GM23338 (cell line): ENCODE results near the gene TACC3. TPM values are rescaled to one million over a fixed set of nuclear protein-coding genes. Genes with fewer than 3 reads are reported as not detected.

Experiments used
- ATAC-seq: fragments of 200-7000 bp; cut with Tn5 transposase; 3 replicates; pipeline ENCODE4 v1.9.1; 2020
- DNase-seq: peaks from one replicate; pipeline ENCODE4 v3.0.0-alpha.2; 2015; ENCODE audit warnings: low spot score
- H2AFZ ChIP-seq: fragments of 200-600 bp; sonication (generic); 2 replicates; pipeline ENCODE4 v1.8.0; 2016; ENCODE audit warnings: antibody characterized with exemption, mild to moderate bottlenecking, moderate library complexity
- H3F3A ChIP-seq: fragments of 200-600 bp; sonication (generic); replicated peaks from 2 replicates; pipeline ENCODE4 v1.8.0; 2017; ENCODE audit warnings: antibody characterized with exemption, mixed run types, low read depth
- H3K27ac ChIP-seq: fragments of 200-600 bp; sonication (generic); 2 replicates; pipeline ENCODE4 v1.6.1; 2016; ENCODE audit warnings: low read depth
- H3K27me3 ChIP-seq: fragments of 200-600 bp; sonication (generic); 2 replicates; pipeline ENCODE4 v1.8.0; 2016; ENCODE audit warnings: mild to moderate bottlenecking, mixed run types, moderate library complexity; ENCODE audit not compliant: insufficient read depth
- H3K36me3 ChIP-seq: fragments of 200-600 bp; sonication (generic); 2 replicates; pipeline ENCODE4 v1.8.0; 2016; ENCODE audit warnings: mild to moderate bottlenecking; ENCODE audit not compliant: insufficient read depth
- H3K4me1 ChIP-seq: fragments of 200-600 bp; sonication (generic); 2 replicates; pipeline ENCODE4 v1.8.0; 2016; ENCODE audit warnings: mild to moderate bottlenecking, moderate library complexity; ENCODE audit not compliant: insufficient read depth
- H3K4me2 ChIP-seq: fragments of 200-600 bp; sonication (generic); 2 replicates; pipeline ENCODE4 v1.7.1; 2017; ENCODE audit warnings: mixed run types
- H3K4me3 ChIP-seq: fragments of 200-600 bp; sonication (generic); 2 replicates; pipeline ENCODE4 v1.6.1; 2016; ENCODE audit warnings: mixed run types
- H3K79me2 ChIP-seq: fragments of 200-600 bp; sonication (generic); replicated peaks from 2 replicates; pipeline ENCODE4 v1.8.0; 2017; ENCODE audit warnings: mild to moderate bottlenecking; ENCODE audit not compliant: insufficient read depth
- H3K9me2 ChIP-seq: fragments of 200-600 bp; sonication (generic); 2 replicates; pipeline ENCODE4 v1.8.0; 2017; ENCODE audit not compliant: insufficient read depth
- H4K20me1 ChIP-seq: fragments of 200-600 bp; sonication (generic); replicated peaks from 2 replicates; pipeline ENCODE4 v1.8.0; 2017; ENCODE audit warnings: mild to moderate bottlenecking; ENCODE audit not compliant: insufficient read depth
- H3K27ac Mint-ChIP-seq: 2 replicates; pipeline ENCODE4 v1.8.0; 2020; ENCODE audit warnings: inconsistent platforms, mild to moderate bottlenecking, moderate library complexity, mixed read lengths
- H3K27me3 Mint-ChIP-seq: 3 replicates; pipeline ENCODE4 v1.8.0; 2022; ENCODE audit warnings: low read depth, mild to moderate bottlenecking, moderate library complexity, mixed read lengths, inconsistent platforms; ENCODE audit not compliant: insufficient read depth, poor library complexity
- H3K36me3 Mint-ChIP-seq: 3 replicates; pipeline ENCODE4 v1.8.0; 2021; ENCODE audit warnings: low read depth, mild to moderate bottlenecking, inconsistent platforms, moderate library complexity, mixed read lengths
- H3K4me1 Mint-ChIP-seq: 3 replicates; pipeline ENCODE4 v1.8.0; 2020; ENCODE audit warnings: mild to moderate bottlenecking, inconsistent platforms, mixed read lengths
- H3K4me3 Mint-ChIP-seq: 3 replicates; pipeline ENCODE4 v1.8.0; 2021; ENCODE audit warnings: moderate library complexity, mild to moderate bottlenecking, inconsistent platforms, mixed read lengths
- H3K9me3 Mint-ChIP-seq: 3 replicates; pipeline ENCODE4 v1.8.0; 2020; ENCODE audit warnings: moderate library complexity, mild to moderate bottlenecking, inconsistent platforms, mixed read lengths
- CREB1 ChIP-seq: fragments of 250-450 bp; sonication (Bioruptor Pico); IDR thresholded peaks from 2 replicates; pipeline ENCODE4 v1.5.0; 2020; ENCODE audit warnings: low read depth, mild to moderate bottlenecking, moderate library complexity
- EZH2 ChIP-seq: fragments of 200-600 bp; sonication (generic); IDR thresholded peaks from one replicate; pipeline ENCODE4 v1.8.0; 2017; ENCODE audit warnings: antibody characterized with exemption, mild to moderate bottlenecking, low read depth; ENCODE audit not compliant: unreplicated experiment
- EZH2phosphoT487 ChIP-seq: fragments of 200-600 bp; sonication (generic); IDR thresholded peaks from one replicate; pipeline ENCODE4 v1.8.1; 2018; ENCODE audit warnings: antibody characterized with exemption; ENCODE audit not compliant: unreplicated experiment
- NANOG ChIP-seq: IDR thresholded peaks from 2 replicates; pipeline ENCODE4 v1.6.1; 2016; ENCODE audit warnings: antibody characterized with exemption, borderline replicate concordance
- STAT1 ChIP-seq: IDR thresholded peaks from one replicate; pipeline ENCODE4 v1.6.1; 2016; ENCODE audit warnings: antibody characterized with exemption; ENCODE audit not compliant: unreplicated experiment
- ZNF114 ChIP-seq: fragments of 250-450 bp; sonication (Bioruptor Pico); IDR thresholded peaks from 2 replicates; pipeline ENCODE4 v1.5.0; 2020; ENCODE audit warnings: mild to moderate bottlenecking, moderate library complexity
- ZNF331 ChIP-seq: fragments of 250-450 bp; sonication (Bioruptor Pico); IDR thresholded peaks from 2 replicates; pipeline ENCODE4 v1.5.0; 2020; ENCODE audit warnings: low read depth, mild to moderate bottlenecking, moderate library complexity
- polyA plus RNA-seq: library from polyadenylated mRNA; unstranded; fragments of >200 nt; fragmentation: Nextera tagmentation; extraction: Ambion mirVana; gene quantifications from 2 replicates; pipeline ENCODE4 v1.2.1, GENCODE V29; 2016
- total RNA-seq: library from RNA; depleted of rRNA; stranded (reverse); fragments of >200 nt; shearing (Covaris generic); gene quantifications from 2 replicates; pipeline ENCODE4 v1.2.3, GENCODE V29; 2014
- TF ChIP-seq, protein P1 (sequence below): fragments of 250-450 bp; sonication (Bioruptor Pico); IDR thresholded peaks from 2 replicates; pipeline ENCODE4 v1.5.0; 2020; ENCODE audit warnings: mild to moderate bottlenecking, moderate library complexity
- TF ChIP-seq, protein P2 (sequence below), 2 experiments: fragments of 200-600 bp in 1 of 2; sonication (generic) in 1 of 2; conservative IDR thresholded peaks; 2 replicates each; pipeline versions ENCODE4 v1.5.1 to v1.6.1; 2016 to 2017; ENCODE audit warnings: antibody characterized with exemption in 2 of 2, low read depth in 2 of 2, mild to moderate bottlenecking in 2 of 2, moderate library complexity in 1 of 2
- TF ChIP-seq, protein P3 (sequence below): IDR thresholded peaks from 2 replicates; pipeline ENCODE4 v1.6.1; 2016; ENCODE audit warnings: antibody characterized with exemption
- TF ChIP-seq, protein P4 (sequence below): IDR thresholded peaks from one replicate; pipeline ENCODE4 v1.6.1; 2018; ENCODE audit warnings: antibody characterized with exemption; ENCODE audit not compliant: unreplicated experiment

TACC3 gene
- total and polyA plus RNA-seq, 2 experiments from 2014 or later, result 120 TPM

- Histone ChIP-seq H3F3A (peaks cover 30% of the 10 kb centered on the region), H3K27me3 (no peaks in the 10 kb centered on the region), H3K4me2 (no peak overlapping the region), H2AFZ (no peak overlapping the region), H3K27ac (no peak overlapping the region), H3K4me1 (no peaks in the 10 kb centered on the region), H3K9me2 (no peaks in the 10 kb centered on the region), H3K36me3 (peaks cover 76% of the 10 kb centered on the region), H4K20me1 (peaks cover 35% of the 10 kb centered on the region), H3K79me2 (peaks cover 52% of the 10 kb centered on the region), H3K4me3 (no peak overlapping the region)
- Mint-ChIP-seq H3K27ac (no peak overlapping the region), H3K9me3 (no peaks in the 10 kb centered on the region), H3K36me3 (peaks cover 95% of the 10 kb centered on the region), H3K4me3 (no peak overlapping the region; the same call in 2 of the 3 replicates), H3K4me1 (peaks cover 4% of the 10 kb centered on the region), H3K27me3 (peaks cover 13% of the 10 kb centered on the region)
- ATAC-seq (no peak; the same call in 2 of the 3 replicates), DNase-seq (no peak)
- TF ChIP-seq ZNF114 (CRISPR knock-in tag) (no peak), STAT1 (no peak), NANOG (no peak), EZH2phosphoT487 (no peak), CREB1 (CRISPR knock-in tag) (no peak), EZH2 (no peak), ZNF331 (CRISPR knock-in tag) (no peak)
- TF ChIP-seq, protein P1, sequence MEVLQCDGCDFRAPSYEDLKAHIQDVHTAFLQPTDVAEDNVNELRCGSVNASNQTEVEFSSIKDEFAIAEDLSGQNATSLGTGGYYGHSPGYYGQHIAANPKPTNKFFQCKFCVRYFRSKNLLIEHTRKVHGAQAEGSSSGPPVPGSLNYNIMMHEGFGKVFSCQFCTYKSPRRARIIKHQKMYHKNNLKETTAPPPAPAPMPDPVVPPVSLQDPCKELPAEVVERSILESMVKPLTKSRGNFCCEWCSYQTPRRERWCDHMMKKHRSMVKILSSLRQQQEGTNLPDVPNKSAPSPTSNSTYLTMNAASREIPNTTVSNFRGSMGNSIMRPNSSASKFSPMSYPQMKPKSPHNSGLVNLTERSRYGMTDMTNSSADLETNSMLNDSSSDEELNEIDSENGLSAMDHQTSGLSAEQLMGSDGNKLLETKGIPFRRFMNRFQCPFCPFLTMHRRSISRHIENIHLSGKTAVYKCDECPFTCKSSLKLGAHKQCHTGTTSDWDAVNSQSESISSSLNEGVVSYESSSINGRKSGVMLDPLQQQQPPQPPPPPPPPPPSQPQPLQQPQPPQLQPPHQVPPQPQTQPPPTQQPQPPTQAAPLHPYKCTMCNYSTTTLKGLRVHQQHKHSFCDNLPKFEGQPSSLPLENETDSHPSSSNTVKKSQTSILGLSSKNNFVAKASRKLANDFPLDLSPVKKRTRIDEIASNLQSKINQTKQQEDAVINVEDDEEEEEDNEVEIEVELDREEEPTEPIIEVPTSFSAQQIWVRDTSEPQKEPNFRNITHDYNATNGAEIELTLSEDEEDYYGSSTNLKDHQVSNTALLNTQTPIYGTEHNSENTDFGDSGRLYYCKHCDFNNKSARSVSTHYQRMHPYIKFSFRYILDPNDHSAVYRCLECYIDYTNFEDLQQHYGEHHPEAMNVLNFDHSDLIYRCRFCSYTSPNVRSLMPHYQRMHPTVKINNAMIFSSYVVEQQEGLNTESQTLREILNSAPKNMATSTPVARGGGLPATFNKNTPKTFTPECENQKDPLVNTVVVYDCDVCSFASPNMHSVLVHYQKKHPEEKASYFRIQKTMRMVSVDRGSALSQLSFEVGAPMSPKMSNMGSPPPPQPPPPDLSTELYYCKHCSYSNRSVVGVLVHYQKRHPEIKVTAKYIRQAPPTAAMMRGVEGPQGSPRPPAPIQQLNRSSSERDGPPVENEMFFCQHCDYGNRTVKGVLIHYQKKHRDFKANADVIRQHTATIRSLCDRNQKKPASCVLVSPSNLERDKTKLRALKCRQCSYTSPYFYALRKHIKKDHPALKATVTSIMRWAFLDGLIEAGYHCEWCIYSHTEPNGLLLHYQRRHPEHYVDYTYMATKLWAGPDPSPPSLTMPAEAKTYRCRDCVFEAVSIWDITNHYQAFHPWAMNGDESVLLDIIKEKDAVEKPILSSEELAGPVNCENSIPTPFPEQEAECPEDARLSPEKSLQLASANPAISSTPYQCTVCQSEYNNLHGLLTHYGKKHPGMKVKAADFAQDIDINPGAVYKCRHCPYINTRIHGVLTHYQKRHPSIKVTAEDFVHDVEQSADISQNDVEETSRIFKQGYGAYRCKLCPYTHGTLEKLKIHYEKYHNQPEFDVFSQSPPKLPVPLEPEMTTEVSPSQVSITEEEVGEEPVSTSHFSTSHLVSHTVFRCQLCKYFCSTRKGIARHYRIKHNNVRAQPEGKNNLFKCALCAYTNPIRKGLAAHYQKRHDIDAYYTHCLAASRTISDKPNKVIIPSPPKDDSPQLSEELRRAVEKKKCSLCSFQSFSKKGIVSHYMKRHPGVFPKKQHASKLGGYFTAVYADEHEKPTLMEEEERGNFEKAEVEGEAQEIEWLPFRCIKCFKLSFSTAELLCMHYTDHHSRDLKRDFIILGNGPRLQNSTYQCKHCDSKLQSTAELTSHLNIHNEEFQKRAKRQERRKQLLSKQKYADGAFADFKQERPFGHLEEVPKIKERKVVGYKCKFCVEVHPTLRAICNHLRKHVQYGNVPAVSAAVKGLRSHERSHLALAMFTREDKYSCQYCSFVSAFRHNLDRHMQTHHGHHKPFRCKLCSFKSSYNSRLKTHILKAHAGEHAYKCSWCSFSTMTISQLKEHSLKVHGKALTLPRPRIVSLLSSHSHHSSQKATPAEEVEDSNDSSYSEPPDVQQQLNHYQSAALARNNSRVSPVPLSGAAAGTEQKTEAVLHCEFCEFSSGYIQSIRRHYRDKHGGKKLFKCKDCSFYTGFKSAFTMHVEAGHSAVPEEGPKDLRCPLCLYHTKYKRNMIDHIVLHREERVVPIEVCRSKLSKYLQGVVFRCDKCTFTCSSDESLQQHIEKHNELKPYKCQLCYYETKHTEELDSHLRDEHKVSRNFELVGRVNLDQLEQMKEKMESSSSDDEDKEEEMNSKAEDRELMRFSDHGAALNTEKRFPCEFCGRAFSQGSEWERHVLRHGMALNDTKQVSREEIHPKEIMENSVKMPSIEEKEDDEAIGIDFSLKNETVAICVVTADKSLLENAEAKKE (CRISPR knock-in tag), result no peak
- TF ChIP-seq, protein P2, sequence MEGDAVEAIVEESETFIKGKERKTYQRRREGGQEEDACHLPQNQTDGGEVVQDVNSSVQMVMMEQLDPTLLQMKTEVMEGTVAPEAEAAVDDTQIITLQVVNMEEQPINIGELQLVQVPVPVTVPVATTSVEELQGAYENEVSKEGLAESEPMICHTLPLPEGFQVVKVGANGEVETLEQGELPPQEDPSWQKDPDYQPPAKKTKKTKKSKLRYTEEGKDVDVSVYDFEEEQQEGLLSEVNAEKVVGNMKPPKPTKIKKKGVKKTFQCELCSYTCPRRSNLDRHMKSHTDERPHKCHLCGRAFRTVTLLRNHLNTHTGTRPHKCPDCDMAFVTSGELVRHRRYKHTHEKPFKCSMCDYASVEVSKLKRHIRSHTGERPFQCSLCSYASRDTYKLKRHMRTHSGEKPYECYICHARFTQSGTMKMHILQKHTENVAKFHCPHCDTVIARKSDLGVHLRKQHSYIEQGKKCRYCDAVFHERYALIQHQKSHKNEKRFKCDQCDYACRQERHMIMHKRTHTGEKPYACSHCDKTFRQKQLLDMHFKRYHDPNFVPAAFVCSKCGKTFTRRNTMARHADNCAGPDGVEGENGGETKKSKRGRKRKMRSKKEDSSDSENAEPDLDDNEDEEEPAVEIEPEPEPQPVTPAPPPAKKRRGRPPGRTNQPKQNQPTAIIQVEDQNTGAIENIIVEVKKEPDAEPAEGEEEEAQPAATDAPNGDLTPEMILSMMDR (conservative IDR thresholded peaks at IDR 0.05; ENCODE audit: low read depth in 2 of 2), result no peak
- TF ChIP-seq, protein P3, sequence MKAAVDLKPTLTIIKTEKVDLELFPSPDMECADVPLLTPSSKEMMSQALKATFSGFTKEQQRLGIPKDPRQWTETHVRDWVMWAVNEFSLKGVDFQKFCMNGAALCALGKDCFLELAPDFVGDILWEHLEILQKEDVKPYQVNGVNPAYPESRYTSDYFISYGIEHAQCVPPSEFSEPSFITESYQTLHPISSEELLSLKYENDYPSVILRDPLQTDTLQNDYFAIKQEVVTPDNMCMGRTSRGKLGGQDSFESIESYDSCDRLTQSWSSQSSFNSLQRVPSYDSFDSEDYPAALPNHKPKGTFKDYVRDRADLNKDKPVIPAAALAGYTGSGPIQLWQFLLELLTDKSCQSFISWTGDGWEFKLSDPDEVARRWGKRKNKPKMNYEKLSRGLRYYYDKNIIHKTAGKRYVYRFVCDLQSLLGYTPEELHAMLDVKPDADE, result no peak
- TF ChIP-seq, protein P4, sequence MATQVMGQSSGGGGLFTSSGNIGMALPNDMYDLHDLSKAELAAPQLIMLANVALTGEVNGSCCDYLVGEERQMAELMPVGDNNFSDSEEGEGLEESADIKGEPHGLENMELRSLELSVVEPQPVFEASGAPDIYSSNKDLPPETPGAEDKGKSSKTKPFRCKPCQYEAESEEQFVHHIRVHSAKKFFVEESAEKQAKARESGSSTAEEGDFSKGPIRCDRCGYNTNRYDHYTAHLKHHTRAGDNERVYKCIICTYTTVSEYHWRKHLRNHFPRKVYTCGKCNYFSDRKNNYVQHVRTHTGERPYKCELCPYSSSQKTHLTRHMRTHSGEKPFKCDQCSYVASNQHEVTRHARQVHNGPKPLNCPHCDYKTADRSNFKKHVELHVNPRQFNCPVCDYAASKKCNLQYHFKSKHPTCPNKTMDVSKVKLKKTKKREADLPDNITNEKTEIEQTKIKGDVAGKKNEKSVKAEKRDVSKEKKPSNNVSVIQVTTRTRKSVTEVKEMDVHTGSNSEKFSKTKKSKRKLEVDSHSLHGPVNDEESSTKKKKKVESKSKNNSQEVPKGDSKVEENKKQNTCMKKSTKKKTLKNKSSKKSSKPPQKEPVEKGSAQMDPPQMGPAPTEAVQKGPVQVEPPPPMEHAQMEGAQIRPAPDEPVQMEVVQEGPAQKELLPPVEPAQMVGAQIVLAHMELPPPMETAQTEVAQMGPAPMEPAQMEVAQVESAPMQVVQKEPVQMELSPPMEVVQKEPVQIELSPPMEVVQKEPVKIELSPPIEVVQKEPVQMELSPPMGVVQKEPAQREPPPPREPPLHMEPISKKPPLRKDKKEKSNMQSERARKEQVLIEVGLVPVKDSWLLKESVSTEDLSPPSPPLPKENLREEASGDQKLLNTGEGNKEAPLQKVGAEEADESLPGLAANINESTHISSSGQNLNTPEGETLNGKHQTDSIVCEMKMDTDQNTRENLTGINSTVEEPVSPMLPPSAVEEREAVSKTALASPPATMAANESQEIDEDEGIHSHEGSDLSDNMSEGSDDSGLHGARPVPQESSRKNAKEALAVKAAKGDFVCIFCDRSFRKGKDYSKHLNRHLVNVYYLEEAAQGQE, result no peak
Measured at GRCh38 chr4:1728061-1728980, 7.0 kb downstream of the TACC3 start.
